CD4-positive, alpha-beta memory T cell (primary cell): ENCODE measurements around the gene GPR61. TPM values are rescaled to one million over a fixed set of nuclear protein-coding genes. Genes with fewer than 3 reads are reported as not detected.

Source experiments
- CTCF ChIA-PET: fragments of 350-600 bp; sonication (Branson Sonifier 250); formaldehyde crosslinking; loops from one replicate; lab custom pipeline; 2021; ENCODE audit warnings: inconsistent platforms; ENCODE audit not compliant: partially characterized antibody; lab: Charles Lee
- POLR2A ChIA-PET: fragments of 350-600 bp; sonication (Branson Sonifier 250); formaldehyde crosslinking; loops from one replicate; lab custom pipeline; 2021; ENCODE audit not compliant: partially characterized antibody; lab: Charles Lee
- DNase-seq, 5 donors: peaks; one replicate each; pipeline versions ENCODE4 v3.0.0 to v3.0.0-alpha.2; 2020 to 2022; ENCODE audit warnings: mixed read lengths in 1 of 5
- H3K27ac ChIP-seq: one replicate; pipeline ENCODE4 v1.7.0; 2013; ENCODE audit warnings: low read depth, low read length
- H3K27me3 ChIP-seq: 2 replicates; pipeline ENCODE4 v1.7.0; 2013; ENCODE audit warnings: mild to moderate bottlenecking, low read length, moderate library complexity; ENCODE audit not compliant: insufficient read depth
- H3K36me3 ChIP-seq: 2 replicates; pipeline ENCODE4 v1.7.0; 2013; ENCODE audit warnings: mild to moderate bottlenecking, low read length, moderate library complexity; ENCODE audit not compliant: insufficient read depth
- H3K4me1 ChIP-seq: 2 replicates; pipeline ENCODE4 v1.7.0; 2013; ENCODE audit warnings: mild to moderate bottlenecking, low read length, moderate library complexity; ENCODE audit not compliant: insufficient read depth
- H3K4me3 ChIP-seq, 2 donors: one replicate each; pipeline ENCODE4 v1.7.0; 2013; ENCODE audit warnings: low read length in 2 of 2, mild to moderate bottlenecking in 1 of 2
- H3K9me3 ChIP-seq, 2 donors: one replicate each; pipeline ENCODE4 v1.7.0; 2013; ENCODE audit warnings: low read length in 2 of 2, control low read depth in 1 of 2; ENCODE audit not compliant: control insufficient read depth in 1 of 2
- H3K27ac Mint-ChIP-seq, 7 donors: one replicate each; pipeline ENCODE4 v1.8.0; 2020 to 2021; ENCODE audit warnings: mixed read lengths in 7 of 7, mild to moderate bottlenecking in 6 of 7, inconsistent platforms in 3 of 7, moderate library complexity in 3 of 7
- H3K27me3 Mint-ChIP-seq, 2 donors: one replicate each; pipeline ENCODE4 v1.8.0; 2020 to 2021; ENCODE audit warnings: mixed read lengths in 2 of 2
- H3K36me3 Mint-ChIP-seq, 2 donors: one replicate each; pipeline ENCODE4 v1.8.0; 2020 to 2021; ENCODE audit warnings: mixed read lengths in 2 of 2, inconsistent platforms in 1 of 2, mild to moderate bottlenecking in 1 of 2
- H3K4me1 Mint-ChIP-seq, 4 donors: one replicate each; pipeline ENCODE4 v1.8.0; 2020 to 2021; ENCODE audit warnings: mixed read lengths in 4 of 4, mild to moderate bottlenecking in 1 of 4
- H3K4me3 Mint-ChIP-seq, 8 donors: one replicate each; pipeline ENCODE4 v1.8.0; 2020 to 2021; ENCODE audit warnings: mixed read lengths in 8 of 8, mild to moderate bottlenecking in 7 of 8, moderate library complexity in 6 of 8, inconsistent platforms in 3 of 8
- H3K9me3 Mint-ChIP-seq, 8 donors: one replicate each; pipeline ENCODE4 v1.8.0; 2020 to 2021; ENCODE audit warnings: mixed read lengths in 8 of 8, mild to moderate bottlenecking in 5 of 8, inconsistent platforms in 3 of 8, moderate library complexity in 1 of 8
- intact Hi-C: fragments of 100-400 bp; cut with micrococcal nuclease; formaldehyde crosslinking; loops from one replicate; pipeline ENCODE4 v1.15.1; 2023
- polyA plus RNA-seq, 2 donors: library from polyadenylated mRNA; unstranded; fragments of 300-500 nt; fragmentation: Illumina TruSeq; gene quantifications; one replicate each; pipeline ENCODE4 v1.2.3, GENCODE V29; 2021
- total RNA-seq, 2 experiments: library from RNA; stranded (reverse); gene quantifications; one replicate each; pipeline ENCODE4 v1.2.3, GENCODE V29; 2021

GPR61 gene
- total and polyA plus RNA-seq, 4 experiments from 2014 or later: 0.35 to 0.84 (median 0.53) TPM; not detected in 1

- H3K4me3 ChIP-seq: peak overlapping the region in 1 of 2 donors; percentile 55
- no peaks in the 10 kb centered on the region for H3K36me3 ChIP-seq
- intact Hi-C loops: loop anchor here (1.0 kb wide), 6 partner anchors 34 to 269 kb away; partner anchors contain the start of genes CYB561D1, PSMA5 and PSRC1
- Mint-ChIP-seq H3K27ac (peak overlapping the region in 3 of 7 donors; percentile 87 to 96 (median 92)), H3K9me3 (no peaks in the 10 kb centered on the region), H3K4me3 (peak overlapping the region in 7 of 8 donors; percentile 28 to 91 (median 87)), H3K4me1 (peaks cover 15 to 37% (median 25%) of the 10 kb centered on the region in 4 donors), H3K27me3 (peaks cover 0 to 2% of the 10 kb centered on the region in 2 donors), H3K36me3 (no peaks in the 10 kb centered on the region)
- DNase-seq: no peak
- ChIA-PET POLR2A (interaction anchor here (0.7 to 9.8 kb wide), 13 partner anchors 14 to 503 kb away, joined by 3 to 438 read pairs (median 6); partner anchors contain the start of genes AMIGO1, ATXN7L2, CYB561D1 and GNAI3), CTCF (interaction anchor here (0.6 to 21.4 kb wide), 43 partner anchors 7 to 367 kb away, joined by 3 to 1669 read pairs (median 4); partner anchors contain the start of genes AMIGO1, ATXN7L2, CYB561D1 and GNAI3)
- H3K4me1 ChIP-seq: peaks cover 25% of the 10 kb centered on the region
- no peak overlapping the region for H3K27ac ChIP-seq
- H3K27me3 ChIP-seq: no peaks in the 10 kb centered on the region
- no peaks in the 10 kb centered on the region for H3K9me3 ChIP-seq
These were observed 7.8 kb upstream of the GPR61 start for GRCh38 chr1:109531826-109532364.

- CTCF ChIA-PET: interaction anchor here (0.6 to 21.4 kb wide), 51 partner anchors 8 to 447 kb away, joined by 3 to 1669 read pairs (median 4); partner anchors contain the start of genes AMIGO1, ATXN7L2, CYB561D1 and GNAI3
- peaks cover 0 to 2% of the 10 kb centered on the region in 2 donors for H3K27me3 Mint-ChIP-seq
These were observed 7.1 kb upstream of the GPR61 start for GRCh38 chr1:109532365-109533136.

GRCh38 chr1:109534307-109534858 lies 5.3 kb upstream of the GPR61 start:
- peaks cover 15 to 36% (median 25%) of the 10 kb centered on the region in 4 donors for H3K4me1 Mint-ChIP-seq
- peak overlapping the region in 2 of 7 donors; percentile 1 to 38 for H3K27ac Mint-ChIP-seq
- no peak for DNase-seq
- peaks cover 0 to 2% of the 10 kb centered on the region in 2 donors for H3K27me3 Mint-ChIP-seq
- CTCF ChIA-PET: interaction anchor here (1.0 to 21.4 kb wide), 9 partner anchors 11 to 295 kb away, joined by 3 to 1669 read pairs (median 4); partner anchors contain the start of genes AMIGO1, ATXN7L2, CYB561D1 and PSRC1
- POLR2A ChIA-PET: interaction anchor here (0.6 to 9.8 kb wide), 3 partner anchors 12 to 50 kb away, joined by 3 to 438 read pairs (median 4); partner anchors contain the start of genes AMIGO1 and CYB561D1
- Histone ChIP-seq H3K27ac (no peak overlapping the region), H3K4me3 (no peak overlapping the region), H3K9me3 (no peaks in the 10 kb centered on the region), H3K36me3 (no peaks in the 10 kb centered on the region), H3K4me1 (peaks cover 25% of the 10 kb centered on the region), H3K27me3 (no peaks in the 10 kb centered on the region)
- intact Hi-C loops: no loop called here
- no peak overlapping the region for H3K4me3 Mint-ChIP-seq
- no peaks in the 10 kb centered on the region for H3K9me3 Mint-ChIP-seq
- no peaks in the 10 kb centered on the region for H3K36me3 Mint-ChIP-seq

More at GRCh38 chr1:109532365-109533136, 7.1 kb upstream of the GPR61 start:
- Histone ChIP-seq H3K27ac (peak overlapping the region; percentile 29), H3K36me3 (no peaks in the 10 kb centered on the region), H3K4me3 (peak overlapping the region; percentile 55 to 71), H3K9me3 (no peaks in the 10 kb centered on the region), H3K4me1 (peaks cover 25% of the 10 kb centered on the region), H3K27me3 (no peaks in the 10 kb centered on the region)
- intact Hi-C loops: loop anchor here (1.0 kb wide), 7 partner anchors 34 to 269 kb away; partner anchors contain the start of genes CYB561D1, PSMA5 and PSRC1
- H3K36me3 Mint-ChIP-seq: no peaks in the 10 kb centered on the region
- H3K4me1 Mint-ChIP-seq: peaks cover 15 to 37% (median 25%) of the 10 kb centered on the region in 4 donors
- H3K9me3 Mint-ChIP-seq: no peaks in the 10 kb centered on the region
- POLR2A ChIA-PET: interaction anchor here (0.7 to 9.8 kb wide), 17 partner anchors 14 to 502 kb away, joined by 3 to 438 read pairs (median 5); partner anchors contain the start of genes AHCYL1, AMIGO1, ATXN7L2 and CYB561D1
- DNase-seq: peak; percentile 84 to 90 (median 86)
- H3K27ac Mint-ChIP-seq: peak overlapping the region; percentile 61 to 96 (median 89)
- H3K4me3 Mint-ChIP-seq: peak overlapping the region; percentile 77 to 91 (median 86)

- H3K27ac Mint-ChIP-seq: peak overlapping the region in 2 of 7 donors; percentile 24 to 71
These were observed 4.2 kb upstream of the GPR61 start for GRCh38 chr1:109535481-109535880.

GRCh38 chr1:109535971-109536491 lies 3.6 kb upstream of the GPR61 start:
- ChIA-PET POLR2A (no interaction called here), CTCF (interaction anchor here (0.6 to 21.4 kb wide), 5 partner anchors 10 to 257 kb away, joined by 4 to 1669 read pairs (median 4); partner anchors contain the start of genes AMIGO1, ATXN7L2, CYB561D1 and PSRC1)
- Mint-ChIP-seq H3K4me3 (no peak overlapping the region), H3K27ac (no peak overlapping the region), H3K27me3 (peaks cover 0 to 2% of the 10 kb centered on the region in 2 donors), H3K36me3 (no peaks in the 10 kb centered on the region), H3K4me1 (peaks cover 11 to 23% (median 17%) of the 10 kb centered on the region in 4 donors), H3K9me3 (no peaks in the 10 kb centered on the region)
- DNase-seq: no peak
- Histone ChIP-seq H3K27me3 (no peaks in the 10 kb centered on the region), H3K36me3 (no peaks in the 10 kb centered on the region), H3K4me1 (peaks cover 19% of the 10 kb centered on the region), H3K4me3 (no peak overlapping the region), H3K27ac (no peak overlapping the region), H3K9me3 (no peaks in the 10 kb centered on the region)
- intact Hi-C loops: no loop called here

More at GRCh38 chr1:109535481-109535880, 4.2 kb upstream of the GPR61 start:
- DNase-seq: no peak
- Mint-ChIP-seq H3K4me1 (peaks cover 15 to 29% (median 22%) of the 10 kb centered on the region in 4 donors), H3K36me3 (no peaks in the 10 kb centered on the region), H3K4me3 (peak overlapping the region in 1 of 8 donors; percentile 46), H3K9me3 (no peaks in the 10 kb centered on the region), H3K27me3 (peaks cover 0 to 2% of the 10 kb centered on the region in 2 donors)
- intact Hi-C loops: no loop called here
- H3K27me3 ChIP-seq: no peaks in the 10 kb centered on the region
- H3K4me3 ChIP-seq: no peak overlapping the region
- peaks cover 24% of the 10 kb centered on the region for H3K4me1 ChIP-seq
- H3K27ac ChIP-seq: no peak overlapping the region
- POLR2A ChIA-PET: interaction anchor here (1.0 to 9.8 kb wide), 2 partner anchors 11 to 36 kb away, joined by 3 to 438 read pairs; partner anchors contain the start of genes AMIGO1 and CYB561D1
- H3K36me3 ChIP-seq: no peaks in the 10 kb centered on the region
- no peaks in the 10 kb centered on the region for H3K9me3 ChIP-seq
- CTCF ChIA-PET: interaction anchor here (0.6 to 21.4 kb wide), 7 partner anchors 10 to 256 kb away, joined by 3 to 1669 read pairs (median 4); partner anchors contain the start of genes AMIGO1, ATXN7L2, CYB561D1 and PSRC1

- POLR2A ChIA-PET: interaction anchor here (1.0 kb wide), 1 partner anchor 11 kb away, joined by 3 read pairs; the partner anchor contains the start of gene GNAI3
- intact Hi-C loops: no loop called here
These were observed 2.1 kb upstream of the GPR61 start for GRCh38 chr1:109537450-109538178.

More at GRCh38 chr1:109537450-109538178, 2.1 kb upstream of the GPR61 start:
- no peaks in the 10 kb centered on the region for H3K36me3 ChIP-seq
- no peaks in the 10 kb centered on the region for H3K9me3 ChIP-seq
- no peaks in the 10 kb centered on the region for H3K9me3 Mint-ChIP-seq
- H3K4me3 Mint-ChIP-seq: no peak overlapping the region
- H3K36me3 Mint-ChIP-seq: no peaks in the 10 kb centered on the region
- H3K27ac ChIP-seq: no peak overlapping the region
- H3K4me1 Mint-ChIP-seq: peaks cover 2 to 7% (median 5%) of the 10 kb centered on the region in 4 donors
- no peaks in the 10 kb centered on the region for H3K27me3 ChIP-seq
- DNase-seq: no peak
- peaks cover 0 to 2% of the 10 kb centered on the region in 2 donors for H3K27me3 Mint-ChIP-seq
- H3K27ac Mint-ChIP-seq: no peak overlapping the region
- H3K4me3 ChIP-seq: no peak overlapping the region
- peaks cover 3% of the 10 kb centered on the region for H3K4me1 ChIP-seq
- CTCF ChIA-PET: interaction anchor here (1.0 to 21.4 kb wide), 4 partner anchors 8 to 258 kb away, joined by 3 to 1669 read pairs (median 244); partner anchors contain the start of genes AMIGO1, ATXN7L2, CYB561D1 and PSRC1
